Measurements from ENCODE around the gene ZNF521. TPM values are rescaled to one million over a fixed set of nuclear protein-coding genes. Genes with fewer than 3 reads are reported as not detected.

ZNF521 gene
- total and polyA plus RNA-seq, 10 donors: 2.9 to 136 (median 71.8) TPM

GRCh38 chr18:25295624-25296138 is 56.3 kb downstream of the ZNF521 start:
- intact Hi-C loops (cut with DNase I; ENCODE audit: low total_unique reads): no loop called here
- TF ChIP-seq POLR2A (IDR thresholded peaks at IDR 0.05) (no peak), POLR2AphosphoS5 (IDR thresholded peaks at IDR 0.05) (no peak)
- TF ChIP-seq, protein P1, sequence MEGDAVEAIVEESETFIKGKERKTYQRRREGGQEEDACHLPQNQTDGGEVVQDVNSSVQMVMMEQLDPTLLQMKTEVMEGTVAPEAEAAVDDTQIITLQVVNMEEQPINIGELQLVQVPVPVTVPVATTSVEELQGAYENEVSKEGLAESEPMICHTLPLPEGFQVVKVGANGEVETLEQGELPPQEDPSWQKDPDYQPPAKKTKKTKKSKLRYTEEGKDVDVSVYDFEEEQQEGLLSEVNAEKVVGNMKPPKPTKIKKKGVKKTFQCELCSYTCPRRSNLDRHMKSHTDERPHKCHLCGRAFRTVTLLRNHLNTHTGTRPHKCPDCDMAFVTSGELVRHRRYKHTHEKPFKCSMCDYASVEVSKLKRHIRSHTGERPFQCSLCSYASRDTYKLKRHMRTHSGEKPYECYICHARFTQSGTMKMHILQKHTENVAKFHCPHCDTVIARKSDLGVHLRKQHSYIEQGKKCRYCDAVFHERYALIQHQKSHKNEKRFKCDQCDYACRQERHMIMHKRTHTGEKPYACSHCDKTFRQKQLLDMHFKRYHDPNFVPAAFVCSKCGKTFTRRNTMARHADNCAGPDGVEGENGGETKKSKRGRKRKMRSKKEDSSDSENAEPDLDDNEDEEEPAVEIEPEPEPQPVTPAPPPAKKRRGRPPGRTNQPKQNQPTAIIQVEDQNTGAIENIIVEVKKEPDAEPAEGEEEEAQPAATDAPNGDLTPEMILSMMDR (IDR thresholded peaks at IDR 0.05 in 8 of 11, conservative IDR thresholded peaks at IDR 0.05 in 3 of 11): no peak
- peaks cover 0 to 14% (median 4%) of the 10 kb centered on the region in 6 donors for H3K4me1 ChIP-seq
- H3K36me3 ChIP-seq: no peaks in the 10 kb centered on the region
- H3K4me3 ChIP-seq: no peak overlapping the region
- no peak overlapping the region for H3K27ac ChIP-seq
- no peaks in the 10 kb centered on the region for H3K27me3 ChIP-seq (replicated peaks in 1 of 7)
- 91 to 97% (median 92%) methylated on average over 2 of the region's 2 CpGs for WGBS, 5 donors
- no peaks in the 10 kb centered on the region for H3K9me3 ChIP-seq
- no peak for DNase-seq

GRCh38 chr18:25291150-25291549 is 60.8 kb downstream of the ZNF521 start:
- no peaks in the 10 kb centered on the region for H3K27me3 ChIP-seq (replicated peaks in 1 of 7)
- H3K27ac ChIP-seq: no peak overlapping the region
- intact Hi-C loops (cut with DNase I; ENCODE audit: low total_unique reads): no loop called here
- H3K4me3 ChIP-seq: no peak overlapping the region
- no peak for DNase-seq
- no peaks in the 10 kb centered on the region for H3K9me3 ChIP-seq
- no peaks in the 10 kb centered on the region for H3K36me3 ChIP-seq
- 85 to 98% (median 90%) methylated on average over 3 of the region's 3 CpGs for WGBS, 5 donors
- TF ChIP-seq POLR2AphosphoS5 (IDR thresholded peaks at IDR 0.05) (no peak), POLR2A (IDR thresholded peaks at IDR 0.05) (no peak)
- TF ChIP-seq, protein P1 (IDR thresholded peaks at IDR 0.05 in 8 of 11, conservative IDR thresholded peaks at IDR 0.05 in 3 of 11): no peak
- H3K4me1 ChIP-seq: peaks cover 0 to 10% (median 0%) of the 10 kb centered on the region in 6 donors

GRCh38 chr18:25289001-25289631 is 62.9 kb downstream of the ZNF521 start:
- Histone ChIP-seq H3K4me1 (peaks cover 0 to 19% (median 9%) of the 10 kb centered on the region in 6 donors), H3K36me3 (no peaks in the 10 kb centered on the region), H3K27me3 (replicated peaks in 1 of 7) (no peaks in the 10 kb centered on the region), H3K4me3 (no peak overlapping the region), H3K9me3 (no peaks in the 10 kb centered on the region), H3K27ac (peak overlapping the region in 1 of 8 donors; percentile 2)
- DNase-seq: no peak
- intact Hi-C loops (cut with DNase I; ENCODE audit: low total_unique reads): no loop called here
- WGBS, 5 donors: 53 to 78% (median 60%) methylated on average over 9 of the region's 9 CpGs
- TF ChIP-seq, protein P1 (IDR thresholded peaks at IDR 0.05 in 8 of 11, conservative IDR thresholded peaks at IDR 0.05 in 3 of 11): no peak
- TF ChIP-seq POLR2A (IDR thresholded peaks at IDR 0.05) (no peak), POLR2AphosphoS5 (IDR thresholded peaks at IDR 0.05) (no peak)

- no peak for DNase-seq
- intact Hi-C loops (cut with DNase I; ENCODE audit: low total_unique reads): no loop called here
- 75 to 93% (median 78%) methylated on average over 4 of the region's 4 CpGs for WGBS, 5 donors
- Histone ChIP-seq H3K36me3 (no peaks in the 10 kb centered on the region), H3K4me1 (peaks cover 0 to 26% (median 9%) of the 10 kb centered on the region in 6 donors), H3K27ac (no peak overlapping the region), H3K27me3 (replicated peaks in 1 of 7) (no peaks in the 10 kb centered on the region), H3K9me3 (no peaks in the 10 kb centered on the region), H3K4me3 (no peak overlapping the region)
- no peak for TF ChIP-seq POLR2AphosphoS5 (IDR thresholded peaks at IDR 0.05)
- TF ChIP-seq POLR2A (IDR thresholded peaks at IDR 0.05): no peak
- TF ChIP-seq, protein P1 (IDR thresholded peaks at IDR 0.05 in 8 of 11, conservative IDR thresholded peaks at IDR 0.05 in 3 of 11): no peak
These were observed 63.5 kb downstream of the ZNF521 start for GRCh38 chr18:25288340-25288938.
